Body of pancreas (tissue), 4 donors: ENCODE results near the gene SLC4A1. TPM values are rescaled to one million over a fixed set of nuclear protein-coding genes. Genes with fewer than 3 reads are reported as not detected.
"Not testable (repeated sequence)": the region's sequence is repeated elsewhere in the genome, so short reads cannot be mapped to it uniquely, and the experiment has no call there.

ENCODE experiments used
- ATAC-seq: fragments of 150-250 bp; one replicate; pipeline ENCODE4 v1.9.1; 2016
- DNase-seq, 4 donors: peaks; one replicate each; pipeline ENCODE4 v3.0.0-alpha.2; 2019
- H3K27ac ChIP-seq, 4 donors: fragments of 200-600 bp; sonication (generic); 1 replicate in 3 of 4; 2 replicates in 1 of 4; pipeline versions ENCODE4 v1.5.1 to v1.6.1; 2016 to 2019; ENCODE audit warnings: mild to moderate bottlenecking in 1 of 4, mixed read lengths in 1 of 4, moderate library complexity in 1 of 4
- H3K27me3 ChIP-seq, 2 donors: fragments of 200-600 bp; sonication (generic); one replicate each; pipeline ENCODE4 v1.6.0; 2016; ENCODE audit warnings: mild to moderate bottlenecking in 1 of 2
- H3K36me3 ChIP-seq, 2 donors: fragments of 200-600 bp; sonication (generic); replicated peaks in 1 of 2; 2 replicates each; pipeline ENCODE4 v1.5.1; 2016; ENCODE audit warnings: low read depth in 2 of 2; ENCODE audit not compliant: insufficient read depth in 1 of 2
- H3K4me1 ChIP-seq: fragments of 200-600 bp; sonication (generic); one replicate; pipeline ENCODE4 v1.6.0; 2016
- H3K4me3 ChIP-seq, 2 donors: fragments of 200-600 bp; sonication (generic); 1 replicate in 1 of 2; 2 replicates in 1 of 2; pipeline ENCODE4 v1.5.1; 2016 to 2019
- H3K9me3 ChIP-seq, 3 donors: fragments of 200-600 bp; sonication (generic); 1 replicate in 2 of 3; 2 replicates in 1 of 3; pipeline ENCODE4 v1.5.1; 2016
- POLR2A ChIP-seq, 3 donors: fragments of 450-650 bp; IDR thresholded peaks; one replicate each; pipeline ENCODE4 v1.6.1; 2016; ENCODE audit warnings: antibody characterized with exemption in 3 of 3, mild to moderate bottlenecking in 2 of 3
- WGBS, 2 donors: methylation state at CpG; one replicate each; pipeline ENCODE4 v1.1.5; 2017; 5-methylcytosine and 5-hydroxymethylcytosine counted together
- intact Hi-C: fragments of 100-400 bp; cut with DNase I; formaldehyde crosslinking; loops from one replicate; pipeline ENCODE4 v1.15.1; 2023
- total RNA-seq, 2 donors: library from RNA; depleted of rRNA; stranded (reverse); fragments of >200 nt; gene quantifications; one replicate each; pipeline ENCODE4 v1.1.0, GENCODE V29; 2016
- TF ChIP-seq, protein P1 (sequence below), 7 experiments: fragments of 450-650 bp in 4 of 7; fragments of 200-600 bp in 3 of 7; sonication (generic) in 3 of 7; IDR thresholded peaks; one replicate each; pipeline ENCODE4 v1.5.1; 2016 to 2019; ENCODE audit warnings: antibody characterized with exemption in 7 of 7

SLC4A1 gene
- total RNA-seq, 2 donors from 2014 or later = not detected

- ATAC-seq (no peak), DNase-seq (no peak)
- no peaks in the 10 kb centered on the region for H3K27me3 ChIP-seq
- no peaks in the 10 kb centered on the region for H3K9me3 ChIP-seq
- no peak overlapping the region for H3K27ac ChIP-seq
- intact Hi-C loops = no loop called here
- WGBS, 2 donors = 70 to 75% methylated on average over 9 of the region's 9 CpGs
- no peak overlapping the region for H3K4me3 ChIP-seq
- no peaks in the 10 kb centered on the region for H3K36me3 ChIP-seq
- H3K4me1 ChIP-seq = no peaks in the 10 kb centered on the region
- TF ChIP-seq, protein P1, sequence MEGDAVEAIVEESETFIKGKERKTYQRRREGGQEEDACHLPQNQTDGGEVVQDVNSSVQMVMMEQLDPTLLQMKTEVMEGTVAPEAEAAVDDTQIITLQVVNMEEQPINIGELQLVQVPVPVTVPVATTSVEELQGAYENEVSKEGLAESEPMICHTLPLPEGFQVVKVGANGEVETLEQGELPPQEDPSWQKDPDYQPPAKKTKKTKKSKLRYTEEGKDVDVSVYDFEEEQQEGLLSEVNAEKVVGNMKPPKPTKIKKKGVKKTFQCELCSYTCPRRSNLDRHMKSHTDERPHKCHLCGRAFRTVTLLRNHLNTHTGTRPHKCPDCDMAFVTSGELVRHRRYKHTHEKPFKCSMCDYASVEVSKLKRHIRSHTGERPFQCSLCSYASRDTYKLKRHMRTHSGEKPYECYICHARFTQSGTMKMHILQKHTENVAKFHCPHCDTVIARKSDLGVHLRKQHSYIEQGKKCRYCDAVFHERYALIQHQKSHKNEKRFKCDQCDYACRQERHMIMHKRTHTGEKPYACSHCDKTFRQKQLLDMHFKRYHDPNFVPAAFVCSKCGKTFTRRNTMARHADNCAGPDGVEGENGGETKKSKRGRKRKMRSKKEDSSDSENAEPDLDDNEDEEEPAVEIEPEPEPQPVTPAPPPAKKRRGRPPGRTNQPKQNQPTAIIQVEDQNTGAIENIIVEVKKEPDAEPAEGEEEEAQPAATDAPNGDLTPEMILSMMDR (IDR thresholded peaks at IDR 0.05) = no peak
- TF ChIP-seq POLR2A (IDR thresholded peaks at IDR 0.05) = no peak
These were observed 18.3 kb downstream of the SLC4A1 start for GRCh38 chr17:44249501-44250246.

GRCh38 chr17:44247876-44248736 is 19.8 kb downstream of the SLC4A1 start:
- Histone ChIP-seq H3K36me3 (no peaks in the 10 kb centered on the region), H3K27me3 (no peaks in the 10 kb centered on the region), H3K4me1 (no peaks in the 10 kb centered on the region), H3K27ac (no peak overlapping the region), H3K4me3 (no peak overlapping the region), H3K9me3 (no peaks in the 10 kb centered on the region)
- intact Hi-C loops = no loop called here
- ATAC-seq = no peak
- DNase-seq = no peak
- 69 to 79% methylated on average over 5 to 10 of the region's 10 CpGs for WGBS, 2 donors
- no peak for TF ChIP-seq POLR2A (IDR thresholded peaks at IDR 0.05)
- TF ChIP-seq, protein P1 (IDR thresholded peaks at IDR 0.05) = no peak

GRCh38 chr17:44247440-44247841 is 20.5 kb downstream of the SLC4A1 start:
- no peak overlapping the region for H3K4me3 ChIP-seq
- 48 to 82% methylated on average over 2 to 7 of the region's 7 CpGs for WGBS, 2 donors
- H3K4me1 ChIP-seq = no peaks in the 10 kb centered on the region
- intact Hi-C loops = no loop called here
- no peak for TF ChIP-seq POLR2A (IDR thresholded peaks at IDR 0.05)
- TF ChIP-seq, protein P1 (IDR thresholded peaks at IDR 0.05) = no peak
- H3K36me3 ChIP-seq = no peaks in the 10 kb centered on the region
- no peaks in the 10 kb centered on the region for H3K27me3 ChIP-seq
- peak; percentile 33 for ATAC-seq
- H3K27ac ChIP-seq = no peak overlapping the region
- DNase-seq = no peak
- H3K9me3 ChIP-seq = no peaks in the 10 kb centered on the region

DNA sequence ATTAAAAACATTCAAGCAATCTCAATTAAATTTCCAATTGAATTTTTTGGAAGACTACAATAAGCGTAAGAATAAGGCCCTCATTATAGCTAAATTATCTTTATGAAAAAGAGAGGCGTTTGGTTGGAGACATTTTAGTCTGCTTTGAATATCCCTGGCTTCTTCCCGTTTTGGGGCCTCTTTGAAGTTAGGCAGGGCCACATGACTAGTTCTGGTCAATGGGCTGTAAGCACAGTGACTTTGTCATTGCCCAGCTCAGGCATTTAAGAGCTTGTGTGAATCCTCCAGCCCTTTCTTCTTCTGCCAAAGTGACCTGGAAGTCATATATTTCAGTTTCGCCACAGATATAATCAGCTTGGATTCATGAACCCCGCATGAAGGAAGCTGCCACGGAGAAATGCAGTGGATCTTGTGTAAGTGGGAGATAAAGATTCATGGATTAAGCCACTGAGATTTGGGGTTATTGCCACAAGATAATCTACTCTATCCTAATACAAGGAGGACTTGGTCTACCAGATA is 26.8 kb downstream of the SLC4A1 start:
- Histone ChIP-seq H3K27me3 (no peaks in the 10 kb centered on the region), H3K4me1 (no peaks in the 10 kb centered on the region), H3K4me3 (no peak overlapping the region), H3K9me3 (no peaks in the 10 kb centered on the region), H3K36me3 (no peaks in the 10 kb centered on the region), H3K27ac (no peak overlapping the region)
- intact Hi-C loops = no loop called here
- ATAC-seq = no peak
- 62 to 64% methylated on average over 6 of the region's 6 CpGs for WGBS, 2 donors
- DNase-seq = peak in 1 of 4 donors; percentile 10
- TF ChIP-seq, protein P1 (IDR thresholded peaks at IDR 0.05) = no peak
- TF ChIP-seq POLR2A (IDR thresholded peaks at IDR 0.05) = no peak

DNA sequence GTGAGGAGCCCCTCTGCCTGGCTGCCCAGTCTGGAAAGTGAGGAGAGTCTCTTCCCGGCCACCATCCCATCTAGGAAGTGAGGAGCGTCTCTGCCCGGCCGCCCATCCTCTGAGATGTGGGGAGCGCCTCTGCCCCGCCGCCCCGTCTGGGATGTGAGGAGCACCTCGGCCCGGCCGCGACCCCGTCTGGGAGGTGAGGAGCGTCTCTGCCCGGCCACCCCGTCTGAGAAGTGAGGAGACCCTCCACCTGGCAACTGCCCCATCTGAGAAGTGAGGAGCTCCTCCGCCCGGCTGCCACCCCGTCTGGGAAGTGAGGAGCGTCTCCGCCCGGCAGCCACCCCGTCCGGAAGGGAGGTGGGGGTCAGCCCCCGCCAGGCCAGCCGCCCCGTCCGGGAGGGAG is 30.0 kb downstream of the SLC4A1 start:
- DNase-seq, H3K4me3 ChIP-seq, H3K27me3 ChIP-seq, H3K27ac ChIP-seq, ATAC-seq, H3K36me3 ChIP-seq, intact Hi-C loops, H3K9me3 ChIP-seq, H3K4me1 ChIP-seq: not testable (repeated sequence)
- WGBS, 2 donors = 91% methylated on average over 25 of the region's 28 CpGs; no CpG with 5 or more reads in 1 of the 2 donors
